A673 (cell line): ENCODE measurements around the gene DLG2. TPM values are rescaled to one million over a fixed set of nuclear protein-coding genes. Genes with fewer than 3 reads are reported as not detected.
A peak's percentile ranks its signal among the peaks of the same experiment; 100 is the strongest.

Source experiments
- BruUV-seq: library from RNA; stranded (reverse); fragments of 400-500 nt; replicated peaks from 2 replicates; lab custom pipeline; 2021; lab: Mats Ljungman, UMichigan
- CTCF ChIA-PET: fragments of 300-600 bp; sonication (Branson Sonifier 250); formaldehyde crosslinking; loops from one replicate; lab custom pipeline; 2022; ENCODE audit warnings: antibody characterized with exemption; lab: Charles Lee
- POLR2A ChIA-PET: fragments of 300-600 bp; sonication (Branson Sonifier 250); formaldehyde crosslinking; loops from one replicate; lab custom pipeline; 2022; ENCODE audit warnings: antibody characterized with exemption; ENCODE audit not compliant: low non-redundant PET; lab: Charles Lee
- DNase-seq: peaks from one replicate; pipeline ENCODE4 v3.0.0-alpha.2; 2015; ENCODE audit warnings: low spot score
- H3K27ac ChIP-seq: fragments of 200-600 bp; sonication (generic); 2 replicates; pipeline ENCODE4 v1.5.1; 2016; ENCODE audit warnings: mixed run types, low read depth, mild to moderate bottlenecking, mixed read lengths, antibody characterized with exemption, low read length; ENCODE audit not compliant: poor library complexity, severe bottlenecking
- H3K27me3 ChIP-seq: fragments of 200-600 bp; sonication (generic); replicated peaks from 2 replicates; pipeline ENCODE4 v1.6.1; 2017; ENCODE audit warnings: mixed run types, low read depth, mild to moderate bottlenecking, mixed read lengths, antibody characterized with exemption, low read length; ENCODE audit not compliant: insufficient read depth, poor library complexity
- H3K36me3 ChIP-seq: fragments of 200-600 bp; sonication (generic); 2 replicates; pipeline ENCODE4 v1.6.1; 2016; ENCODE audit warnings: mixed run types, mild to moderate bottlenecking, mixed read lengths, antibody characterized with exemption, low read length; ENCODE audit not compliant: insufficient read depth, poor library complexity, severe bottlenecking
- H3K4me1 ChIP-seq: fragments of 200-600 bp; sonication (generic); 2 replicates; pipeline ENCODE4 v1.6.1; 2017; ENCODE audit warnings: mixed run types, mild to moderate bottlenecking, mixed read lengths, antibody characterized with exemption, low read length; ENCODE audit not compliant: insufficient read depth, poor library complexity, severe bottlenecking
- H3K4me3 ChIP-seq: fragments of 200-600 bp; sonication (generic); 2 replicates; pipeline ENCODE4 v1.5.1; 2016; ENCODE audit warnings: low read depth, mixed run types, mild to moderate bottlenecking, mixed read lengths, low read length; ENCODE audit not compliant: poor library complexity, severe bottlenecking
- H3K9me3 ChIP-seq: fragments of 200-600 bp; sonication (generic); 2 replicates; pipeline ENCODE4 v1.6.1; 2016; ENCODE audit warnings: mixed run types, low read depth, mild to moderate bottlenecking, mixed read lengths, antibody characterized with exemption, low read length; ENCODE audit not compliant: poor library complexity, severe bottlenecking
- EZH2 ChIP-seq: fragments of 200-600 bp; sonication (generic); IDR thresholded peaks from 2 replicates; pipeline ENCODE4 v1.6.1; 2017; ENCODE audit warnings: borderline replicate concordance, low read depth, mild to moderate bottlenecking, mixed read lengths, antibody characterized with exemption, low read length; ENCODE audit not compliant: poor library complexity, severe bottlenecking
- intact Hi-C: fragments of 100-400 bp; cut with micrococcal nuclease; formaldehyde crosslinking; loops from one replicate; pipeline ENCODE4 v1.10.0; 2022; ENCODE audit not compliant: unreplicated experiment
- total RNA-seq: library from RNA; stranded (reverse); gene quantifications from 2 replicates; pipeline ENCODE4 v1.2.3, GENCODE V29; 2021
- TF ChIP-seq, protein P1 (sequence below): fragments of 300-800, 200-600 bp; sonication (generic); conservative IDR thresholded peaks from 2 replicates; pipeline ENCODE4 v1.5.1; 2017; ENCODE audit warnings: low read depth, mild to moderate bottlenecking, antibody characterized with exemption, low read length, moderate library complexity, mixed read lengths

Gene DLG2
- total RNA-seq, 1 experiment from 2014 or later, result 277 TPM

DNA sequence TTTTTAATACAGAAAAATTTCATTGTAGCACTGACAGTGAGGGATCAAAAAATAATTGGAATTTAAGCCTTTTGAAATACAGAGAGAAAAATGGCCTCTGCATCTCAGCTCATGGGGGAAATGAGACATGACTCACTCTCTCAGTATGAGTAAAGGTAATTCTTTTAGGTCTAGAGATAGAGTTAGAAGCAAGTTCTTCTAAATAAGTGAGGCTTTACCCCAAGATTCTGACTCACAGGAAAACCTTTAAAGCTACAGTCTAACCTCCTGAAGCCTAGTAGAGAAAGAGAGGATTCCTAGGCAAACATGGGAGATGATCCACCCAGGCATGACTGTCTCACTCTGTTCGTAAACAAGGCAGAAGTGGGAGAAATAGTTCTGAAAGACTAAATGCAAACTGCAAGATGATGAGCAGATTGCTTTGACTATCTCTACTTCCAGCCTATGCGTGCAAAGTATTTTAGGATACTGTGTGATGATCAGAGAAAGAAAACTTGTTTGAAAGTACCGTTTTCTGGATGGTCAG lies 1337.7 kb downstream of the DLG2 start:
- intact Hi-C loops, result no loop called here
- DNase-seq, result peak; percentile 6
- CTCF ChIA-PET, result no interaction called here
- H3K36me3 ChIP-seq, result no peaks in the 10 kb centered on the region
- no peaks in the 10 kb centered on the region for H3K27me3 ChIP-seq
- no peak overlapping the region for H3K4me3 ChIP-seq
- BruUV-seq, result no TSS peak
- H3K27ac ChIP-seq, result no peak overlapping the region
- no peaks in the 10 kb centered on the region for H3K9me3 ChIP-seq
- POLR2A ChIA-PET, result no interaction called here
- H3K4me1 ChIP-seq, result no peaks in the 10 kb centered on the region
- no peak for TF ChIP-seq EZH2
- TF ChIP-seq, protein P1, sequence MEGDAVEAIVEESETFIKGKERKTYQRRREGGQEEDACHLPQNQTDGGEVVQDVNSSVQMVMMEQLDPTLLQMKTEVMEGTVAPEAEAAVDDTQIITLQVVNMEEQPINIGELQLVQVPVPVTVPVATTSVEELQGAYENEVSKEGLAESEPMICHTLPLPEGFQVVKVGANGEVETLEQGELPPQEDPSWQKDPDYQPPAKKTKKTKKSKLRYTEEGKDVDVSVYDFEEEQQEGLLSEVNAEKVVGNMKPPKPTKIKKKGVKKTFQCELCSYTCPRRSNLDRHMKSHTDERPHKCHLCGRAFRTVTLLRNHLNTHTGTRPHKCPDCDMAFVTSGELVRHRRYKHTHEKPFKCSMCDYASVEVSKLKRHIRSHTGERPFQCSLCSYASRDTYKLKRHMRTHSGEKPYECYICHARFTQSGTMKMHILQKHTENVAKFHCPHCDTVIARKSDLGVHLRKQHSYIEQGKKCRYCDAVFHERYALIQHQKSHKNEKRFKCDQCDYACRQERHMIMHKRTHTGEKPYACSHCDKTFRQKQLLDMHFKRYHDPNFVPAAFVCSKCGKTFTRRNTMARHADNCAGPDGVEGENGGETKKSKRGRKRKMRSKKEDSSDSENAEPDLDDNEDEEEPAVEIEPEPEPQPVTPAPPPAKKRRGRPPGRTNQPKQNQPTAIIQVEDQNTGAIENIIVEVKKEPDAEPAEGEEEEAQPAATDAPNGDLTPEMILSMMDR, result no peak

- Histone ChIP-seq H3K27me3 (peaks cover 3% of the 10 kb centered on the region), H3K9me3 (no peaks in the 10 kb centered on the region), H3K4me3 (no peak overlapping the region), H3K27ac (no peak overlapping the region), H3K36me3 (no peaks in the 10 kb centered on the region), H3K4me1 (no peaks in the 10 kb centered on the region)
- DNase-seq, result no peak
- CTCF ChIA-PET, result no interaction called here
- POLR2A ChIA-PET, result no interaction called here
- intact Hi-C loops, result no loop called here
- no peak for TF ChIP-seq EZH2
- TF ChIP-seq, protein P1, result no peak
- no TSS peak for BruUV-seq
Observed at GRCh38 chr11:84273541-84273940, 1353.6 kb downstream of the DLG2 start.

- Histone ChIP-seq H3K27me3 (peaks cover 7% of the 10 kb centered on the region), H3K4me3 (no peak overlapping the region), H3K27ac (no peak overlapping the region), H3K4me1 (no peaks in the 10 kb centered on the region), H3K9me3 (no peaks in the 10 kb centered on the region), H3K36me3 (no peaks in the 10 kb centered on the region)
- BruUV-seq, result no TSS peak
- intact Hi-C loops, result no loop called here
- TF ChIP-seq EZH2, result no peak
- TF ChIP-seq, protein P1, result no peak
- POLR2A ChIA-PET, result no interaction called here
- CTCF ChIA-PET, result no interaction called here
- DNase-seq, result no peak
Observed at GRCh38 chr11:84270466-84270865, 1356.7 kb downstream of the DLG2 start.
